H1 (cell line): ENCODE measurements around the gene RAD51B. TPM values are rescaled to one million over a fixed set of nuclear protein-coding genes. Genes with fewer than 3 reads are reported as not detected.

Experiments used
- CTCF ChIA-PET: fragments of 300-600 bp; sonication (Branson Sonifier 250); formaldehyde crosslinking; loops from one replicate; lab custom pipeline; 2021; ENCODE audit not compliant: partially characterized antibody; lab: Charles Lee
- POLR2A ChIA-PET: fragments of 300-600 bp; sonication (Branson Sonifier 250); formaldehyde crosslinking; loops from one replicate; lab custom pipeline; 2021; ENCODE audit warnings: inconsistent platforms; ENCODE audit not compliant: partially characterized antibody; lab: Charles Lee
- DNase-seq, 2 experiments: peaks; one replicate each; pipeline versions ENCODE4 v3.0.0 to v3.0.0-alpha.2; 2010 to 2022; ENCODE audit warnings: low spot score in 2 of 2, low read depth in 1 of 2, mixed read lengths in 1 of 2
- FAIRE-seq: peaks from 2 replicates; lab custom pipeline; 2011; peaks lifted over from hg19 to GRCh38; lab: Jason Lieb, UNC
- H2AFZ ChIP-seq: 2 replicates; pipeline ENCODE4 v1.8.1; 2012; ENCODE audit warnings: low read length, inconsistent platforms
- H2AK5ac ChIP-seq: 2 replicates; pipeline ENCODE4 v1.6.1; 2013; ENCODE audit warnings: low read depth, low read length
- H2BK120ac ChIP-seq: replicated peaks from 2 replicates; pipeline ENCODE3; 2013; ENCODE audit warnings: low read depth, low read length, inconsistent platforms
- H2BK12ac ChIP-seq: 2 replicates; pipeline ENCODE4 v1.6.1; 2013; ENCODE audit warnings: low read depth, low read length
- H2BK15ac ChIP-seq: 2 replicates; pipeline ENCODE4 v1.6.1; 2013; ENCODE audit warnings: low read length
- H2BK20ac ChIP-seq: 2 replicates; pipeline ENCODE4 v1.6.1; 2013; ENCODE audit warnings: low read length
- H2BK5ac ChIP-seq: 2 replicates; pipeline ENCODE4 v1.6.1; 2013; ENCODE audit warnings: low read depth, low read length
- H3K14ac ChIP-seq: 2 replicates; pipeline ENCODE4 v1.6.1; 2013; ENCODE audit warnings: inconsistent platforms; ENCODE audit not compliant: insufficient read length
- H3K18ac ChIP-seq: 2 replicates; pipeline ENCODE4 v1.6.1; 2013; ENCODE audit warnings: low read length; ENCODE audit errors: extremely low read depth
- H3K23ac ChIP-seq: 2 replicates; pipeline ENCODE4 v1.6.1; 2013; ENCODE audit warnings: inconsistent platforms; ENCODE audit not compliant: insufficient read length
- H3K23me2 ChIP-seq: 2 replicates; pipeline ENCODE4 v1.6.1; 2013; ENCODE audit warnings: low read depth, low read length
- H3K27ac ChIP-seq: 2 replicates; pipeline ENCODE4 v1.6.1; 2011; ENCODE audit warnings: low read depth, low read length, inconsistent platforms
- H3K27me3 ChIP-seq, 4 experiments: replicated peaks in 1 of 4; 1 replicate in 1 of 4; 2 replicates in 3 of 4; pipeline versions ENCODE4 v1.6.1 to v1.8.1; 2011 to 2013; ENCODE audit warnings: low read length in 3 of 4, mild to moderate bottlenecking in 3 of 4, inconsistent platforms in 2 of 4, mixed read lengths in 2 of 4, moderate library complexity in 1 of 4; ENCODE audit not compliant: control insufficient read depth in 3 of 4, insufficient read depth in 3 of 4; ENCODE audit errors: extremely low read depth in 1 of 4
- H3K36me3 ChIP-seq, 4 experiments: 2 replicates each; pipeline versions ENCODE4 v1.6.1 to v1.8.1; 2011 to 2013; ENCODE audit warnings: mild to moderate bottlenecking in 4 of 4, low read length in 3 of 4, moderate library complexity in 2 of 4, control low read depth in 1 of 4, inconsistent platforms in 1 of 4; ENCODE audit not compliant: insufficient read depth in 4 of 4, control insufficient read depth in 2 of 4
- H3K4ac ChIP-seq: replicated peaks from 2 replicates; pipeline ENCODE3; 2013; ENCODE audit warnings: low read length, low read depth, mixed read lengths, inconsistent platforms; ENCODE audit not compliant: insufficient read length
- H3K4me1 ChIP-seq, 4 experiments: replicated peaks in 1 of 4; 1 replicate in 1 of 4; 2 replicates in 3 of 4; pipeline versions ENCODE4 v1.6.1 to v1.8.1; 2011 to 2013; ENCODE audit warnings: low read length in 3 of 4, inconsistent platforms in 2 of 4, mixed read lengths in 1 of 4; ENCODE audit not compliant: insufficient read depth in 4 of 4, control insufficient read depth in 3 of 4
- H3K4me2 ChIP-seq, 2 experiments: 2 replicates each; pipeline versions ENCODE4 v1.6.1 to v1.8.1; 2011 to 2013; ENCODE audit warnings: low read depth in 2 of 2, low read length in 2 of 2, control low read depth in 1 of 2, inconsistent platforms in 1 of 2, mild to moderate bottlenecking in 1 of 2; ENCODE audit not compliant: insufficient read depth in 1 of 2
- H3K4me3 ChIP-seq, 4 experiments: fragments of 200-600, 300-600 bp in 1 of 4; sonication (generic), shearing (Covaris generic), sonication (Bioruptor Twin) in 1 of 4; 2 replicates each; pipeline versions ENCODE4 v1.5.1 to v1.8.1; 2011 to 2016; ENCODE audit warnings: low read length in 4 of 4, low read depth in 3 of 4, control low read depth in 2 of 4, inconsistent platforms in 2 of 4, mild to moderate bottlenecking in 2 of 4, mixed read lengths in 1 of 4, moderate library complexity in 1 of 4; ENCODE audit not compliant: insufficient read depth in 2 of 4; ENCODE audit errors: extremely low read depth in 1 of 4
- H3K56ac ChIP-seq: replicated peaks from 2 replicates; pipeline ENCODE3; 2013; ENCODE audit warnings: low read depth, mild to moderate bottlenecking, mixed read lengths, low read length, inconsistent platforms; ENCODE audit not compliant: insufficient read length
- H3K79me1 ChIP-seq: 2 replicates; pipeline ENCODE4 v1.6.1; 2013; ENCODE audit warnings: low read depth, low read length, control low read depth
- H3K79me2 ChIP-seq, 2 experiments: 2 replicates each; pipeline versions ENCODE4 v1.6.1 to v1.8.1; 2012 to 2013; ENCODE audit warnings: low read length in 2 of 2, mild to moderate bottlenecking in 2 of 2, inconsistent platforms in 1 of 2; ENCODE audit not compliant: insufficient read depth in 2 of 2, control insufficient read depth in 1 of 2
- H3K9ac ChIP-seq, 4 experiments: replicated peaks in 1 of 4; 1 replicate in 1 of 4; 2 replicates in 3 of 4; pipeline versions ENCODE4 v1.6.1 to v1.8.1; 2011 to 2013; ENCODE audit warnings: low read depth in 3 of 4, low read length in 3 of 4, control low read depth in 2 of 4, mild to moderate bottlenecking in 2 of 4, moderate library complexity in 2 of 4, inconsistent platforms in 1 of 4; ENCODE audit errors: extremely low read depth in 1 of 4
- H3K9me3 ChIP-seq, 2 experiments: 2 replicates each; pipeline versions ENCODE4 v1.6.1 to v1.8.1; 2012 to 2013; ENCODE audit warnings: mild to moderate bottlenecking in 2 of 2, moderate library complexity in 2 of 2, control low read depth in 1 of 2, inconsistent platforms in 1 of 2, low read depth in 1 of 2, low read length in 1 of 2, mixed read lengths in 1 of 2; ENCODE audit not compliant: insufficient read depth in 2 of 2
- H4K20me1 ChIP-seq, 2 experiments: replicated peaks in 1 of 2; 2 replicates each; pipeline versions ENCODE3 to v1.8.1; 2011 to 2013; ENCODE audit warnings: inconsistent platforms in 2 of 2, low read length in 2 of 2, mild to moderate bottlenecking in 1 of 2; ENCODE audit not compliant: insufficient read depth in 2 of 2, control insufficient read depth in 1 of 2
- H4K5ac ChIP-seq: 2 replicates; pipeline ENCODE4 v1.6.1; 2013; ENCODE audit warnings: low read length, low read depth, mixed read lengths, inconsistent platforms; ENCODE audit not compliant: insufficient read length
- H4K8ac ChIP-seq: 2 replicates; pipeline ENCODE4 v1.8.0; 2013; ENCODE audit warnings: mild to moderate bottlenecking, moderate library complexity, low read length, inconsistent platforms; ENCODE audit not compliant: insufficient read depth; ENCODE audit errors: extremely low read depth
- H4K91ac ChIP-seq: replicated peaks from 2 replicates; pipeline ENCODE3; 2013; ENCODE audit warnings: low read length, mixed read lengths, inconsistent platforms; ENCODE audit not compliant: insufficient read length
- ATF2 ChIP-seq: IDR thresholded peaks from 2 replicates; pipeline ENCODE4 v1.6.1; 2012; ENCODE audit warnings: low read length, inconsistent platforms
- CBX8 ChIP-seq: fragments of 300-800, 300-1000 bp; sonication (generic); IDR thresholded peaks from 2 replicates; pipeline ENCODE4 v1.7.1; 2016; ENCODE audit warnings: low read depth, low read length, borderline replicate concordance
- FOSL1 ChIP-seq: IDR thresholded peaks from 2 replicates; pipeline ENCODE4 v1.6.1; 2011; ENCODE audit warnings: mild to moderate bottlenecking, low read depth, low read length, moderate library complexity; ENCODE audit not compliant: insufficient read depth
- HDAC2 ChIP-seq, 2 experiments: fragments of 300-600 bp in 1 of 2; sonication (generic) in 1 of 2; IDR thresholded peaks; 2 replicates each; pipeline ENCODE4 v1.6.1; 2011 to 2012; ENCODE audit warnings: low read depth in 2 of 2, low read length in 2 of 2, mild to moderate bottlenecking in 2 of 2, moderate library complexity in 2 of 2, borderline replicate concordance in 1 of 2, inconsistent platforms in 1 of 2
- KDM4A ChIP-seq: IDR thresholded peaks from one replicate; pipeline ENCODE4 v1.7.1; 2012; ENCODE audit warnings: low read depth, mild to moderate bottlenecking, moderate library complexity, low read length, inconsistent platforms; ENCODE audit not compliant: severe bottlenecking
- MAFK ChIP-seq: IDR thresholded peaks from 2 replicates; pipeline ENCODE4 v1.6.1; 2012; ENCODE audit warnings: low read depth, mild to moderate bottlenecking, improper control_type of control experiment, low read length
- NANOG ChIP-seq: IDR thresholded peaks from 2 replicates; pipeline ENCODE4 v1.6.1; 2011; ENCODE audit warnings: low read length, low read depth, mild to moderate bottlenecking, inconsistent platforms; ENCODE audit not compliant: insufficient read depth, poor library complexity, severe bottlenecking
- RBBP5 ChIP-seq: IDR thresholded peaks from 2 replicates; pipeline ENCODE4 v1.7.1; 2012; ENCODE audit warnings: low read depth, mild to moderate bottlenecking, inconsistent platforms, low read length, moderate library complexity, borderline replicate concordance
- SP2 ChIP-seq: IDR thresholded peaks from 2 replicates; pipeline ENCODE4 v1.6.1; 2012; ENCODE audit warnings: mild to moderate bottlenecking, low read length, inconsistent platforms
- TCF12 ChIP-seq: IDR thresholded peaks from 2 replicates; pipeline ENCODE4 v1.6.1; 2011; ENCODE audit warnings: low read depth, mild to moderate bottlenecking, low read length
- TEAD4 ChIP-seq: IDR thresholded peaks from 2 replicates; pipeline ENCODE4 v1.6.1; 2012; ENCODE audit warnings: low read depth, low read length, inconsistent platforms, mixed read lengths
- ZNF274 ChIP-seq: IDR thresholded peaks from 2 replicates; pipeline ENCODE4 v1.7.0; 2012; ENCODE audit warnings: low read length, borderline replicate concordance; ENCODE audit errors: extremely low read depth
- WGBS, 2 experiments: shearing (Covaris generic) in 1 of 2; methylation state at CpG; one replicate each; pipeline versions ENCODE4 v1.1.6 to v1.1.7; 2013 to 2015; ENCODE audit warnings: low lambda C conversion rate in 2 of 2, mixed read lengths in 2 of 2, inconsistent platforms in 1 of 2, low coverage in 1 of 2, missing lambda C conversion rate in 1 of 2; ENCODE audit not compliant: insufficient replicate concordance in 2 of 2, insufficient coverage in 1 of 2, insufficient read length in 1 of 2; ENCODE audit errors: extremely low coverage in 1 of 2, missing lambda C conversion rate in 1 of 2; 5-methylcytosine and 5-hydroxymethylcytosine counted together
- polyA plus RNA-seq, 7 experiments: library from polyadenylated mRNA; depleted of rRNA in 3 of 7; stranded (reverse) in 5 of 7; unstranded in 2 of 7; fragments of >200 nt in 5 of 7; fragments of 200-250 nt in 2 of 7; gene quantifications; 1 replicate in 5 of 7; 2 replicates in 1 of 7; 4 replicates in 1 of 7; pipeline versions ENCODE4 v1.2.1 to v1.2.3, GENCODE V29; 2011 to 2013; ENCODE audit warnings: missing spikeins in 2 of 7, mixed read lengths in 2 of 7
- total RNA-seq: library from RNA; stranded (reverse); fragmentation: NEBNext Ultra II Directional; extraction: Animal tissue kit (Norgen Biotek cat#: 25700); gene quantifications from 2 replicates; pipeline ENCODE4 v1.2.1, GENCODE V29; 2021

Gene RAD51B
- total and polyA plus RNA-seq, 2 of the 8 experiments (the other 6 are each of a cell fraction or from before 2014, with no cell fraction given) = 3.9 to 14.9 TPM

- Histone ChIP-seq H4K5ac (no peak overlapping the region), H3K9me3 (no peaks in the 10 kb centered on the region), H2BK5ac (no peak overlapping the region), H4K8ac (no peak overlapping the region), H3K4me1 (peaks cover 0 to 3% (median 0%) of the 10 kb centered on the region in 4 experiments; a peak in 1 of 7 replicates), H3K23me2 (no peaks in the 10 kb centered on the region), H3K9ac (no peak overlapping the region), H3K56ac (no peak overlapping the region), H3K27ac (no peak overlapping the region), H2BK12ac (no peak overlapping the region), H3K18ac (no peak overlapping the region), H3K79me2 (no peaks in the 10 kb centered on the region), H2AFZ (no peak overlapping the region), H2AK5ac (no peak overlapping the region), H3K14ac (no peak overlapping the region), H3K27me3 (no peaks in the 10 kb centered on the region), H3K36me3 (no peaks in the 10 kb centered on the region), H3K4me2 (no peak overlapping the region), H2BK15ac (no peak overlapping the region), H3K4me3 (no peak overlapping the region), H4K91ac (no peak overlapping the region), H3K4ac (no peak overlapping the region), H2BK20ac (no peak overlapping the region), H3K79me1 (no peaks in the 10 kb centered on the region), H4K20me1 (no peaks in the 10 kb centered on the region), H2BK120ac (no peak overlapping the region), H3K23ac (no peak overlapping the region)
- ChIA-PET CTCF (interaction anchor here (0.8 to 1.8 kb wide), 7 partner anchors 10 to 62 kb away, joined by 3 to 7 read pairs (median 3); no protein-coding TSS in a partner anchor), POLR2A (interaction anchor here (1.9 kb wide), 1 partner anchor 38 kb away, joined by 6 read pairs; the partner anchor contains the start of gene ZFP36L1)
- DNase-seq = no peak
- no peak for FAIRE-seq
- WGBS, 2 experiments = 88% methylated on average over 3 of the region's 3 CpGs; no CpG with 5 or more reads in 1 of the 2 experiments
- TF ChIP-seq RBBP5 (no peak), KDM4A (no peak), CBX8 (no peak), NANOG (no peak), TCF12 (no peak), ZNF274 (no peak), TEAD4 (no peak), ATF2 (no peak), FOSL1 (no peak), MAFK (no peak), SP2 (no peak), HDAC2 (IDR thresholded peaks at IDR 0.05; ENCODE audit: borderline replicate concordance in 1 of 2, low read depth in 2 of 2, low read length in 2 of 2) (no peak)
Measured at GRCh38 chr14:68755016-68755353, 935.4 kb downstream of the RAD51B start.
